Tibial artery (tissue), 4 donors: Measurements from ENCODE around the gene KRT27.

Experiments used
- DNase-seq, 2 donors: peaks; one replicate each; pipeline ENCODE4 v3.0.0-alpha.2; 2019
- H3K27ac ChIP-seq, 2 donors: fragments of 200-600 bp; sonication (generic) in 1 of 2; 1 replicate in 1 of 2; 2 replicates in 1 of 2; pipeline ENCODE4 v1.5.1; 2018 to 2019; ENCODE audit warnings: mild to moderate bottlenecking in 1 of 2
- H3K27me3 ChIP-seq, 2 donors: fragments of 200-600 bp; sonication (generic) in 1 of 2; one replicate each; pipeline versions ENCODE4 v1.5.1 to v1.6.0; 2016 to 2019
- H3K36me3 ChIP-seq, 3 donors: fragments of 200-600 bp; sonication (generic) in 2 of 3; one replicate each; pipeline ENCODE4 v1.5.1; 2016 to 2019; ENCODE audit warnings: mild to moderate bottlenecking in 2 of 3
- H3K4me1 ChIP-seq, 4 donors: fragments of 200-600 bp; sonication (generic) in 2 of 4; 1 replicate in 3 of 4; 2 replicates in 1 of 4; pipeline ENCODE4 v1.5.1; 2016 to 2019
- H3K4me3 ChIP-seq, 2 donors: fragments of 200-600 bp; sonication (generic) in 1 of 2; 1 replicate in 1 of 2; 2 replicates in 1 of 2; pipeline ENCODE4 v1.5.1; 2018 to 2019; ENCODE audit warnings: mild to moderate bottlenecking in 2 of 2
- H3K9me3 ChIP-seq, 3 donors: fragments of 200-600 bp; sonication (generic) in 1 of 3; one replicate each; pipeline ENCODE4 v1.5.1; 2016 to 2019
- CTCF ChIP-seq, 2 experiments: fragments of 200-600 bp in 1 of 2; fragments of 450-650 bp in 1 of 2; IDR thresholded peaks; one replicate each; pipeline ENCODE4 v1.5.1; 2017 to 2019; ENCODE audit warnings: antibody characterized with exemption in 2 of 2, mild to moderate bottlenecking in 1 of 2, moderate library complexity in 1 of 2
- intact Hi-C: fragments of 100-400 bp; cut with DNase I; formaldehyde crosslinking; loops from one replicate; pipeline ENCODE4 v1.15.0; 2023; ENCODE audit warnings: low total_unique reads

The KRT27 gene

GRCh38 chr17:40734018-40734417 is 48.3 kb downstream of the KRT27 start:
- Histone ChIP-seq H3K9me3 (no peaks in the 10 kb centered on the region), H3K4me3 (no peak overlapping the region), H3K4me1 (no peaks in the 10 kb centered on the region), H3K27ac (no peak overlapping the region), H3K27me3 (peaks cover 0 to 13% of the 10 kb centered on the region in 2 donors), H3K36me3 (no peaks in the 10 kb centered on the region)
- no peak for TF ChIP-seq CTCF (IDR thresholded peaks at IDR 0.05)
- DNase-seq, result no peak
- intact Hi-C loops, result no loop called here

GRCh38 chr17:40730970-40731369 is 51.4 kb downstream of the KRT27 start:
- H3K27ac ChIP-seq, result no peak overlapping the region
- peaks cover 0 to 12% of the 10 kb centered on the region in 2 donors for H3K27me3 ChIP-seq
- H3K4me1 ChIP-seq, result no peaks in the 10 kb centered on the region
- no peaks in the 10 kb centered on the region for H3K9me3 ChIP-seq
- no peaks in the 10 kb centered on the region for H3K36me3 ChIP-seq
- intact Hi-C loops, result no loop called here
- DNase-seq, result no peak
- no peak for TF ChIP-seq CTCF (IDR thresholded peaks at IDR 0.05)
- no peak overlapping the region for H3K4me3 ChIP-seq

- intact Hi-C loops, result no loop called here
- H3K36me3 ChIP-seq, result no peaks in the 10 kb centered on the region
- no peak overlapping the region for H3K27ac ChIP-seq
- no peak overlapping the region for H3K4me3 ChIP-seq
- no peaks in the 10 kb centered on the region for H3K9me3 ChIP-seq
- no peak for DNase-seq
- no peaks in the 10 kb centered on the region for H3K4me1 ChIP-seq
- peaks cover 0 to 12% of the 10 kb centered on the region in 2 donors for H3K27me3 ChIP-seq
- TF ChIP-seq CTCF (IDR thresholded peaks at IDR 0.05), result no peak
Observed at GRCh38 chr17:40727447-40728231, 54.7 kb downstream of the KRT27 start.

- Histone ChIP-seq H3K9me3 (no peaks in the 10 kb centered on the region), H3K4me3 (no peak overlapping the region), H3K36me3 (no peaks in the 10 kb centered on the region), H3K4me1 (no peaks in the 10 kb centered on the region), H3K27ac (no peak overlapping the region), H3K27me3 (peaks cover 0 to 12% of the 10 kb centered on the region in 2 donors)
- TF ChIP-seq CTCF (IDR thresholded peaks at IDR 0.05), result peak in 1 of 2 experiments; percentile 9
- DNase-seq, result no peak
- intact Hi-C loops, result no loop called here
Observed at GRCh38 chr17:40726919-40727318, 55.4 kb downstream of the KRT27 start.
